Liver (tissue), 9 donors: ENCODE data around the gene CAPRIN1. TPM values are rescaled to one million over a fixed set of nuclear protein-coding genes. Genes with fewer than 3 reads are reported as not detected.
A peak's percentile ranks its signal among the peaks of the same experiment; 100 is the strongest.

Experiments
- DNase-seq: peaks from one replicate; pipeline ENCODE4 v3.0.0-alpha.2; 2017; ENCODE audit warnings: low spot score
- H3K27ac ChIP-seq, 2 donors: one replicate each; pipeline ENCODE4 v1.7.0; 2013; ENCODE audit warnings: inconsistent platforms in 2 of 2, low read length in 2 of 2, control low read depth in 1 of 2, low read depth in 1 of 2, mild to moderate bottlenecking in 1 of 2
- H3K27me3 ChIP-seq, 4 donors: one replicate each; pipeline versions ENCODE4 v1.6.1 to v1.7.0; 2013; ENCODE audit warnings: low read length in 3 of 4, inconsistent platforms in 1 of 4, mild to moderate bottlenecking in 1 of 4, moderate library complexity in 1 of 4; ENCODE audit not compliant: control insufficient read depth in 4 of 4, insufficient read depth in 4 of 4
- H3K36me3 ChIP-seq, 4 donors: one replicate each; pipeline versions ENCODE4 v1.6.1 to v1.7.0; 2013; ENCODE audit warnings: low read length in 3 of 4, mild to moderate bottlenecking in 3 of 4, low read depth in 1 of 4, moderate library complexity in 1 of 4; ENCODE audit not compliant: control insufficient read depth in 4 of 4, insufficient read depth in 3 of 4
- H3K4me1 ChIP-seq, 4 donors: one replicate each; pipeline versions ENCODE4 v1.6.1 to v1.7.0; 2013; ENCODE audit warnings: low read length in 3 of 4, mild to moderate bottlenecking in 3 of 4, moderate library complexity in 1 of 4; ENCODE audit not compliant: control insufficient read depth in 4 of 4, insufficient read depth in 4 of 4
- H3K4me3 ChIP-seq, 3 donors: one replicate each; pipeline versions ENCODE4 v1.6.1 to v1.7.0; 2013; ENCODE audit warnings: low read length in 3 of 3, control low read depth in 1 of 3, low read depth in 1 of 3, mild to moderate bottlenecking in 1 of 3
- H3K9ac ChIP-seq, 2 donors: one replicate each; pipeline ENCODE4 v1.7.0; 2013; ENCODE audit warnings: low read length in 2 of 2, mild to moderate bottlenecking in 2 of 2, moderate library complexity in 2 of 2, control low read depth in 1 of 2, low read depth in 1 of 2
- H3K9me3 ChIP-seq, 4 donors: one replicate each; pipeline versions ENCODE4 v1.6.1 to v1.7.0; 2013; ENCODE audit warnings: low read length in 3 of 4; ENCODE audit not compliant: control insufficient read depth in 4 of 4
- ATF3 ChIP-seq: IDR thresholded peaks from 2 replicates; pipeline ENCODE4 v1.6.1; 2016; ENCODE audit warnings: antibody characterized with exemption
- CTCF ChIP-seq: fragments of 150-350 bp; IDR thresholded peaks from 2 replicates; pipeline ENCODE4 v1.5.1; 2017; ENCODE audit warnings: improper control_type of control experiment, low read depth, low read length; ENCODE audit not compliant: missing input control
- EGR1 ChIP-seq, 2 donors: IDR thresholded peaks; 2 replicates each; pipeline ENCODE4 v1.6.1; 2016 to 2018; ENCODE audit warnings: antibody characterized with exemption in 2 of 2, low read depth in 2 of 2
- FOXA1 ChIP-seq: IDR thresholded peaks from 2 replicates; pipeline ENCODE4 v1.6.1; 2016; ENCODE audit warnings: antibody characterized with exemption
- FOXA2 ChIP-seq: IDR thresholded peaks from 2 replicates; pipeline ENCODE4 v1.6.1; 2016; ENCODE audit warnings: antibody characterized with exemption
- GABPA ChIP-seq, 2 donors: IDR thresholded peaks in 1 of 2; conservative IDR thresholded peaks in 1 of 2; 2 replicates each; pipeline ENCODE4 v1.6.1; 2016; ENCODE audit warnings: antibody characterized with exemption in 2 of 2, mild to moderate bottlenecking in 1 of 2, moderate library complexity in 1 of 2
- HNF4A ChIP-seq, 2 donors: conservative IDR thresholded peaks; 2 replicates each; pipeline ENCODE4 v1.6.1; 2016; ENCODE audit warnings: antibody characterized with exemption in 2 of 2, mild to moderate bottlenecking in 2 of 2
- HNF4G ChIP-seq: IDR thresholded peaks from 2 replicates; pipeline ENCODE4 v1.6.1; 2016; ENCODE audit warnings: antibody characterized with exemption
- JUND ChIP-seq, 2 donors: IDR thresholded peaks; 2 replicates each; pipeline ENCODE4 v1.6.1; 2016; ENCODE audit warnings: antibody characterized with exemption in 2 of 2
- MAX ChIP-seq: IDR thresholded peaks from 2 replicates; pipeline ENCODE4 v1.6.1; 2016; ENCODE audit warnings: antibody characterized with exemption
- NR2F2 ChIP-seq: IDR thresholded peaks from 2 replicates; pipeline ENCODE4 v1.6.1; 2016; ENCODE audit warnings: antibody characterized with exemption
- RAD21 ChIP-seq, 2 donors: IDR thresholded peaks; 2 replicates each; pipeline ENCODE4 v1.6.1; 2016; ENCODE audit warnings: antibody characterized with exemption in 2 of 2, mild to moderate bottlenecking in 2 of 2
- REST ChIP-seq: IDR thresholded peaks from 2 replicates; pipeline ENCODE4 v1.6.1; 2016; ENCODE audit warnings: antibody characterized with exemption, mild to moderate bottlenecking
- RXRA ChIP-seq, 2 donors: IDR thresholded peaks; 2 replicates each; pipeline ENCODE4 v1.6.1; 2017 to 2018; ENCODE audit warnings: antibody characterized with exemption in 2 of 2, mild to moderate bottlenecking in 1 of 2
- SP1 ChIP-seq: IDR thresholded peaks from 2 replicates; pipeline ENCODE4 v1.6.1; 2018; ENCODE audit warnings: antibody characterized with exemption, mild to moderate bottlenecking
- TAF1 ChIP-seq: conservative IDR thresholded peaks from 2 replicates; pipeline ENCODE4 v1.6.1; 2016; ENCODE audit warnings: antibody characterized with exemption, mild to moderate bottlenecking
- YY1 ChIP-seq: IDR thresholded peaks from 2 replicates; pipeline ENCODE4 v1.6.1; 2016; ENCODE audit warnings: antibody characterized with exemption, mild to moderate bottlenecking
- ZBTB33 ChIP-seq: IDR thresholded peaks from 2 replicates; pipeline ENCODE4 v1.6.1; 2016; ENCODE audit warnings: antibody characterized with exemption
- WGBS: extraction: QIAGEN DNeasy Blood & Tissue Kit; methylation state at CpG from one replicate; pipeline ENCODE4 v1.1.7; 2013; 5-methylcytosine and 5-hydroxymethylcytosine counted together
- polyA plus RNA-seq, 2 donors: library from polyadenylated mRNA; stranded (reverse) in 1 of 2; unstranded in 1 of 2; fragments of 200-250 nt in 1 of 2; fragments of >200 nt in 1 of 2; fragmentation: Nextera tagmentation in 1 of 2; extraction: Ambion mirVana in 1 of 2; gene quantifications; one replicate each; pipeline versions ENCODE4 v1.2.1 to v1.2.3, GENCODE V29; 2013 to 2015
- total RNA-seq, 2 donors: library from RNA; depleted of rRNA; stranded (reverse); fragments of >200 nt; gene quantifications; one replicate each; pipeline ENCODE4 v1.2.3, GENCODE V29; 2014
- donor health status: healthy.
- donor health status: healthy.
- donor health status: healthy.
- donor health status: healthy.
- donor health status: healthy.

The CAPRIN1 gene
- total and polyA plus RNA-seq, 4 donors: 19.5 to 112 (median 56.5) TPM

GRCh38 chr11:34027516-34028408, 23.8 kb upstream of the CAPRIN1 start:
- DNase-seq: peak; percentile 40
- Histone ChIP-seq H3K27me3 (no peaks in the 10 kb centered on the region), H3K27ac (peak overlapping the region; percentile 84 to 97), H3K9ac (peak overlapping the region; percentile 28 to 59), H3K4me1 (peaks cover 0 to 11% (median 5%) of the 10 kb centered on the region in 4 donors), H3K36me3 (no peaks in the 10 kb centered on the region), H3K4me3 (peak overlapping the region in 1 of 3 donors; percentile 19), H3K9me3 (peaks cover 0 to under 1% (median 0%) of the 10 kb centered on the region in 4 donors)
- 23% methylated on average over 10 of the region's 10 CpGs for WGBS
- TF ChIP-seq SP1 (peak; percentile 77), EGR1 (IDR thresholded peaks at IDR 0.05; ENCODE audit: low read depth in 2 of 2) (peak in 1 of 2 donors; percentile 41), CTCF (no peak), HNF4A (conservative IDR thresholded peaks at IDR 0.05) (peak; percentile 32 to 73), JUND (IDR thresholded peaks at IDR 0.05) (peak; percentile 86 to 89), RXRA (IDR thresholded peaks at IDR 0.05) (peak; percentile 73 to 89), REST (peak; percentile 58), MAX (peak; percentile 52), RAD21 (IDR thresholded peaks at IDR 0.05) (peak in 1 of 2 donors; percentile 10), YY1 (peak; percentile 77), TAF1 (no peak), ATF3 (peak; percentile 73), ZBTB33 (peak; percentile 55), GABPA (IDR thresholded peaks at IDR 0.05 in 1 of 2, conservative IDR thresholded peaks at IDR 0.05 in 1 of 2) (no peak), NR2F2 (no peak), HNF4G (no peak), FOXA2 (peak; percentile 81), FOXA1 (peak; percentile 82)
